HG03066 (cell line): ENCODE results near the gene PTPN1.
"Not testable (repeated sequence)": the region's sequence is repeated elsewhere in the genome, so short reads cannot be mapped to it uniquely, and the experiment has no call there.

Experiments
- ATAC-seq: cut with Tn5 transposase; IDR thresholded peaks from one replicate; pipeline ENCODE4 v1.9.1; 2021; ENCODE audit warnings: low read depth; ENCODE audit not compliant: unreplicated experiment

The PTPN1 gene

GRCh38 chr20:50509923-50510705, at the start of gene PTPN1:
Gene PTPN1 (plus strand): TSS chr20:50510383. CDS start chr20:50510528, 145 bp downstream.
- ATAC-seq = peak; percentile 87

GRCh38 chr20:50460608-50461267, 49.4 kb upstream of the PTPN1 start:
- no peak for ATAC-seq

GRCh38 chr20:50462093-50462690, 48.0 kb upstream of the PTPN1 start:
- no peak for ATAC-seq

GRCh38 chr20:50464026-50464724, 46.0 kb upstream of the PTPN1 start:
- no peak for ATAC-seq

GRCh38 chr20:50464725-50465650, 45.2 kb upstream of the PTPN1 start:
- ATAC-seq = no peak

GRCh38 chr20:50467174-50467573, 43.0 kb upstream of the PTPN1 start:
- ATAC-seq = no peak

GRCh38 chr20:50467718-50468356, 42.3 kb upstream of the PTPN1 start:
- no peak for ATAC-seq

- ATAC-seq = no peak
Measured at GRCh38 chr20:50468378-50468798, 41.8 kb upstream of the PTPN1 start.

- no peak for ATAC-seq
Measured at GRCh38 chr20:50469176-50469723, 40.9 kb upstream of the PTPN1 start.

- no peak for ATAC-seq
Measured at GRCh38 chr20:50469796-50470195, 40.4 kb upstream of the PTPN1 start.

- no peak for ATAC-seq
Measured at GRCh38 chr20:50470264-50470858, 39.8 kb upstream of the PTPN1 start.

- no peak for ATAC-seq
Measured at GRCh38 chr20:50471231-50471630, 39.0 kb upstream of the PTPN1 start.

GRCh38 chr20:50472693-50473664, 37.2 kb upstream of the PTPN1 start:
- ATAC-seq = no peak

GRCh38 chr20:50474356-50474755, 35.8 kb upstream of the PTPN1 start:
- ATAC-seq = not testable (repeated sequence)

GRCh38 chr20:50475681-50476292, 34.4 kb upstream of the PTPN1 start:
- ATAC-seq = no peak

GRCh38 chr20:50477239-50477872, 32.8 kb upstream of the PTPN1 start:
- ATAC-seq = no peak
